GM11168 (cell line): ENCODE data around the gene MRPL49.
"Not testable (repeated sequence)": the region's sequence is repeated elsewhere in the genome, so short reads cannot be mapped to it uniquely, and the experiment has no call there.

Source experiments
- in situ Hi-C: fragments of 300-500 bp; cut with MboI; formaldehyde crosslinking; loops from one replicate; pipeline ENCODE4 v1.12.0; 2022; ENCODE audit warnings: low sequenced_read_pairs; ENCODE audit not compliant: unreplicated experiment

MRPL49 gene

GRCh38 chr11:65132238-65132987 is 10.3 kb downstream of the MRPL49 start:
- in situ Hi-C loops = no loop called here

GRCh38 chr11:65132988-65133700 is 11.0 kb downstream of the MRPL49 start:
- in situ Hi-C loops = no loop called here

- in situ Hi-C loops = no loop called here
Measured at GRCh38 chr11:65133724-65134123, 11.6 kb downstream of the MRPL49 start.

GRCh38 chr11:65134240-65134951 is 12.3 kb downstream of the MRPL49 start, which contains the start of gene SYVN1:
SYVN1 (minus strand) TSS chr11:65134519; CDS start chr11:65133601, 918 bp downstream.
- in situ Hi-C loops = no loop called here

GRCh38 chr11:65134952-65135632 is 13.0 kb downstream of the MRPL49 start:
- in situ Hi-C loops = no loop called here

- in situ Hi-C loops = no loop called here
Measured at GRCh38 chr11:65135633-65136145, 13.6 kb downstream of the MRPL49 start.

GRCh38 chr11:65136515-65137096 is 14.5 kb downstream of the MRPL49 start:
- in situ Hi-C loops = no loop called here

GRCh38 chr11:65141896-65142494 is 19.9 kb downstream of the MRPL49 start:
- in situ Hi-C loops = no loop called here

GRCh38 chr11:65147352-65148075 is 25.4 kb downstream of the MRPL49 start:
- in situ Hi-C loops = no loop called here

- in situ Hi-C loops = no loop called here
Measured at GRCh38 chr11:65148657-65149056, 26.5 kb downstream of the MRPL49 start.

- in situ Hi-C loops = not testable (repeated sequence)
Measured at GRCh38 chr11:65150131-65150508, 28.0 kb downstream of the MRPL49 start.

- in situ Hi-C loops = no loop called here
Measured at GRCh38 chr11:65150509-65151299, 28.6 kb downstream of the MRPL49 start.

- in situ Hi-C loops = no loop called here
Measured at GRCh38 chr11:65151331-65151899, 29.3 kb downstream of the MRPL49 start.

GRCh38 chr11:65152122-65152521 is 30.0 kb downstream of the MRPL49 start:
- in situ Hi-C loops = no loop called here

- in situ Hi-C loops = no loop called here
Measured at GRCh38 chr11:65156256-65156655, 34.1 kb downstream of the MRPL49 start.

- in situ Hi-C loops = no loop called here
Measured at GRCh38 chr11:65156926-65157325, 34.8 kb downstream of the MRPL49 start.

- in situ Hi-C loops = no loop called here
Measured at GRCh38 chr11:65157336-65157735, 35.2 kb downstream of the MRPL49 start.

GRCh38 chr11:65159012-65159411 is 36.9 kb downstream of the MRPL49 start:
- in situ Hi-C loops = no loop called here
